ENCODE data around the gene CYBC1.
A peak's percentile ranks its signal among the peaks of the same experiment; 100 is the strongest.

Gene CYBC1

GRCh38 chr17:82400206-82400605 is 50.3 kb downstream of the CYBC1 start:
- in situ Hi-C loops (cut with MboI; ENCODE audit: low pct_unique_long_range_greater_than_20kb, low sequenced_read_pairs) = no loop called here
- peak; percentile 46 for DNase-seq

DNA sequence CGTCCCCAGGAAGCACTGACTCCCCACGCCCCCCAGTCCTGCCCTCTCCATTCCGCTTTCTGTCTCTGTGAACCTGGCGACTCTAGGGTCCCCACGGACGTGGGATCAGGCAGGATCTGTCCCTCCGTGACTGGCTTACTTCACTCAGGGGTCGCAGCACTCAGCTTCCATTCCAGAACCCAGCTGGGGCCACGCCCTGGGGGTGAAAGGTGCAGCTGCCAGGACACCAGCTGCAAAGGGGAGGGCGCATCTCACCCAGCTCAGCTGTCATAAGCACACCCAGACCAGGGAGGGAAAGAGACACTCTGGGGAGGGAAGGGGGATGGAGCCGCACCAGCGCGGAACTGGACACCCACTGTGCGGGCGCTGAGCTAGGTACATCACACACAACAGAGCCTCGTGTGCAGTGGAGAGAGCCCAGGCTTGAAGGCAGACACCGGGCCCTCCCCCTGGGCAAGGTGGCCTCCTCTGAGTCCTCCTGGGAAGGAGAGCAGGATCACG is 50.9 kb downstream of the CYBC1 start:
- DNase-seq = no peak

GRCh38 chr17:82399041-82399441 is 51.5 kb downstream of the CYBC1 start:
- in situ Hi-C loops (cut with MboI; ENCODE audit: low pct_unique_long_range_greater_than_20kb, low sequenced_read_pairs) = no loop called here
- no peak for DNase-seq

More for the DNA sequence above, 50.9 kb downstream of the CYBC1 start:
- in situ Hi-C loops (cut with MboI; ENCODE audit: low pct_unique_long_range_greater_than_20kb, low sequenced_read_pairs) = no loop called here

- DNase-seq = no peak
- in situ Hi-C loops (cut with MboI; ENCODE audit: low pct_unique_long_range_greater_than_20kb, low sequenced_read_pairs) = no loop called here
These were observed 52.9 kb downstream of the CYBC1 start for GRCh38 chr17:82397449-82398335.

DNA sequence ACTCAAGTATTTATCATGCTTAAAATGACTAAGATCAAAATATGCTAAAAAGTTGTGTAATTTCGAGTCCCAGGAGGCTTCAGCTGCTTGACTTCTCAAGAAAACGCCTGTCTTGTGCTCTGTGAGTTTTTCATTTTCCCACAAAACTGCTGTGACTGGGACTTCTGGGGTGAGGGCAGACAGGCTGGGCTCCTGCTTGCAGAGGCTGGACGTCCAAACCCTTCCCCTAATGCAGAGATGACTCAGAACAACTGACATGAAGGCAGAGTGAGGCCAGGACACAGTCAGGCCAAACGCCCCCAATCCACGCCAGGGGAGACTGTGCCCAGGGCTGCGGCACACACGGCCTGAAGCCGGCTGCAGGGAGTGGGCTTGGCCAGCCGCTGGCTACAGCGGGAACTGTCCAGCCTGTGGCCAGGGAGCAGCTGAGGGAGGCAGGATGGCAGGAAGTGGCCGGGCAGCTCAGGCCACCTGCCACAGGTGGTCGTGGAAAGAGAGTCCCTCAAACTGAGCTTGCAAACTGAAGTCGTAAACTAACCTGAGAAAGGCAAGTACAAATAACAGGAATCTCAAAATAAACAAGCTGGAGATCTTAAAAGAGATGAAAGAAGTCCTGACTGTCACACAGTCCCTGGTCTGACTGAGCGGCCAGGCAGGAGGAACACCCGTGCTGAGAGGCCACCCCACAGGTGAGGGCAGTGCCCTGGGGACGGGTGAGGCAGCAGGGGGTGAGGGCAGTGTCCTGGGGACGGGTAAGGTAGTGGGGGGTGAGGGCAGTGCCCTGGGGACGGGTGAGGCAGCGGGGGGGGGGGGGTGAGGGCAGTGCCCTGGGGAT is 53.7 kb downstream of the CYBC1 start:
- no peak for DNase-seq
- in situ Hi-C loops (cut with MboI; ENCODE audit: low pct_unique_long_range_greater_than_20kb, low sequenced_read_pairs) = no loop called here

GRCh38 chr17:82394278-82394677 is 56.3 kb downstream of the CYBC1 start:
- no peak for DNase-seq
- in situ Hi-C loops (cut with MboI; ENCODE audit: low pct_unique_long_range_greater_than_20kb, low sequenced_read_pairs) = no loop called here

- in situ Hi-C loops (cut with MboI; ENCODE audit: low pct_unique_long_range_greater_than_20kb, low sequenced_read_pairs) = no loop called here
- DNase-seq = no peak
These were observed 57.6 kb downstream of the CYBC1 start for GRCh38 chr17:82392941-82393340.

All from KBM-7 (cell line).